GM12865 (cell line): ENCODE measurements around the gene ZCRB1.

Experiments
- DNase-seq: peaks from one replicate; pipeline ENCODE4 v3.0.0; 2010; ENCODE audit warnings: low read depth
- H3K4me3 ChIP-seq: 2 replicates; pipeline ENCODE4 v1.5.1; 2011; ENCODE audit warnings: mild to moderate bottlenecking, low read depth, low read length, control low read depth
- CTCF ChIP-seq: IDR thresholded peaks from 2 replicates; pipeline ENCODE4 v1.5.1; 2011; ENCODE audit warnings: low read length, control low read depth, low read depth, inconsistent platforms; ENCODE audit not compliant: insufficient read depth; ENCODE audit errors: missing control alignments

The ZCRB1 gene

GRCh38 chr12:42281278-42281677 lies 44.6 kb downstream of the ZCRB1 start:
- no peak for DNase-seq
- no peak for TF ChIP-seq CTCF
- H3K4me3 ChIP-seq, result no peak overlapping the region

GRCh38 chr12:42278128-42278510 lies 47.8 kb downstream of the ZCRB1 start:
- H3K4me3 ChIP-seq, result no peak overlapping the region
- no peak for TF ChIP-seq CTCF

GRCh38 chr12:42277396-42278127 lies 48.3 kb downstream of the ZCRB1 start:
- no peak for DNase-seq
- TF ChIP-seq CTCF, result no peak
- H3K4me3 ChIP-seq, result no peak overlapping the region

More at GRCh38 chr12:42278128-42278510, 47.8 kb downstream of the ZCRB1 start:
- no peak for DNase-seq

- TF ChIP-seq CTCF, result no peak
- DNase-seq, result no peak
- H3K4me3 ChIP-seq, result no peak overlapping the region
Observed at GRCh38 chr12:42275499-42275898, 50.4 kb downstream of the ZCRB1 start.

- no peak for TF ChIP-seq CTCF
- H3K4me3 ChIP-seq, result no peak overlapping the region
- DNase-seq, result no peak
Observed at GRCh38 chr12:42273706-42274105, 52.2 kb downstream of the ZCRB1 start.

GRCh38 chr12:42270596-42270995 lies 55.3 kb downstream of the ZCRB1 start:
- TF ChIP-seq CTCF, result no peak
- no peak overlapping the region for H3K4me3 ChIP-seq
- DNase-seq, result no peak
